ENCODE results near the gene NR6A1. TPM values are rescaled to one million over a fixed set of nuclear protein-coding genes. Genes with fewer than 3 reads are reported as not detected.

The NR6A1 gene
- total RNA-seq, 1 experiment from 2014 or later = 99.3 TPM

GRCh38 chr9:124662561-124662960 is 108.5 kb downstream of the NR6A1 start:
- H3K56ac ChIP-seq (ENCODE audit: insufficient read length, low read depth, low read length) = no peak overlapping the region
- H4K20me1 ChIP-seq (ENCODE audit: control insufficient read depth, insufficient read depth, insufficient read length) = no peaks in the 10 kb centered on the region
- H2BK120ac ChIP-seq (ENCODE audit: low read depth, low read length, poor library complexity, severe bottlenecking) = no peak overlapping the region
- H2BK12ac ChIP-seq (ENCODE audit: insufficient read length, low read depth, low read length) = no peak overlapping the region
- H3K79me2 ChIP-seq (ENCODE audit: insufficient read depth, low read length) = peaks cover 7% of the 10 kb centered on the region; the same call in 1 of the 2 replicates
- no peak for TF ChIP-seq CTCF (conservative IDR thresholded peaks at IDR 0.05)
- no peak overlapping the region for H3K18ac ChIP-seq (ENCODE audit: insufficient read length, low read depth, low read length)
- H3K27me3 ChIP-seq (ENCODE audit: insufficient read depth, low read length) = no peaks in the 10 kb centered on the region
- no peaks in the 10 kb centered on the region for H3K9me3 ChIP-seq (ENCODE audit: control insufficient read depth, low read depth, low read length)
- Mint-ChIP-seq H3K4me3 (no peak overlapping the region), H3K9me3 (no peaks in the 10 kb centered on the region), H3K27me3 (ENCODE audit: low read depth) (no peaks in the 10 kb centered on the region), H3K36me3 (ENCODE audit: insufficient read depth in 1 of 3, low read depth in 3 of 3) (no peaks in the 10 kb centered on the region), H3K27ac (no peak overlapping the region), H3K4me1 (peaks cover 37 to 46% of the 10 kb centered on the region in 2 experiments)
- no peak overlapping the region for H2AFZ ChIP-seq (ENCODE audit: low read length)
- H4K8ac ChIP-seq (replicated peaks; ENCODE audit: insufficient read length, low read depth, low read length) = no peak overlapping the region
- no peak overlapping the region for H4K5ac ChIP-seq (ENCODE audit: insufficient read length, low read depth, low read length)
- no peak overlapping the region for H3K4me2 ChIP-seq (ENCODE audit: insufficient read depth, insufficient read length, low read length)
- H3K23ac ChIP-seq (ENCODE audit: insufficient read length, low read depth, low read length) = no peak overlapping the region
- no peak overlapping the region for H3T11ph ChIP-seq (ENCODE audit: low read length)
- no peak overlapping the region for H4K91ac ChIP-seq (ENCODE audit: insufficient read length, low read depth, low read length)
- H3K79me1 ChIP-seq (ENCODE audit: insufficient read depth, low read depth, low read length, poor library complexity, severe bottlenecking) = peaks cover 3% of the 10 kb centered on the region
- DNase-seq = no peak
- no peak overlapping the region for H3K27ac ChIP-seq (ENCODE audit: insufficient read length, low read depth, low read length)
- H2AK5ac ChIP-seq (ENCODE audit: insufficient read length, low read length) = no peak overlapping the region
- peaks cover 11% of the 10 kb centered on the region for H3K23me2 ChIP-seq (ENCODE audit: insufficient read length, low read depth, low read length, poor library complexity, severe bottlenecking)
- no CpG with 5 or more reads among the region's 2 CpGs for WGBS (ENCODE audit: extremely low coverage, insufficient read length, low lambda C conversion rate)
- no peak overlapping the region for H2BK5ac ChIP-seq (ENCODE audit: insufficient read length, low read length)
- H3K9ac ChIP-seq (ENCODE audit: extremely low read depth, insufficient read length, low read length) = no peak overlapping the region
- no peak overlapping the region for H2BK15ac ChIP-seq (ENCODE audit: low read depth, low read length)
- peaks cover 2% of the 10 kb centered on the region; the same call in 1 of the 2 replicates for H3K4me1 ChIP-seq (ENCODE audit: insufficient read depth, low read length)
- H3K4ac ChIP-seq (ENCODE audit: low read depth, low read length) = no peak overlapping the region
- H3K14ac ChIP-seq (ENCODE audit: insufficient read depth, low read length) = no peak overlapping the region
- H2BK20ac ChIP-seq (ENCODE audit: low read depth, low read length, poor library complexity, severe bottlenecking) = no peak overlapping the region

Measured in H9 (cell line).